B cell (primary cell): ENCODE measurements around the gene PRKN. TPM values are rescaled to one million over a fixed set of nuclear protein-coding genes. Genes with fewer than 3 reads are reported as not detected.

Experiments
- ATAC-seq: fragments of 200-7000 bp; cut with Tn5 transposase; one replicate; pipeline ENCODE4 v1.10.0; 2021; ENCODE audit warnings: low read depth, mild to moderate bottlenecking, moderate number of reproducible peaks, moderate library complexity
- CTCF ChIA-PET: fragments of 350-600 bp; sonication (Branson Sonifier 250); formaldehyde crosslinking; loops from one replicate; lab custom pipeline; 2021; ENCODE audit warnings: antibody characterized with exemption, inconsistent platforms; lab: Charles Lee
- POLR2A ChIA-PET: fragments of 350-600 bp; sonication (Branson Sonifier 250); formaldehyde crosslinking; loops from one replicate; lab custom pipeline; 2021; ENCODE audit warnings: antibody characterized with exemption; lab: Charles Lee
- DNase-seq: peaks from one replicate; pipeline ENCODE4 v3.0.0; 2013
- H2AFZ ChIP-seq: 2 replicates; pipeline ENCODE4 v1.6.1; 2012; ENCODE audit warnings: mild to moderate bottlenecking, low read depth, low read length; ENCODE audit not compliant: insufficient read depth, poor library complexity, severe bottlenecking
- H3K27ac ChIP-seq, 2 donors: 1 replicate in 1 of 2; 2 replicates in 1 of 2; pipeline ENCODE4 v1.5.1; 2012 to 2013; ENCODE audit warnings: low read length in 2 of 2, mild to moderate bottlenecking in 2 of 2, moderate library complexity in 1 of 2
- H3K27me3 ChIP-seq, 4 experiments: fragments of 200-600 bp in 1 of 4; sonication (generic) in 1 of 4; replicated peaks in 1 of 4; 1 replicate in 2 of 4; 2 replicates in 2 of 4; pipeline versions ENCODE4 v1.6.1 to v1.7.0; 2013 to 2016; ENCODE audit warnings: low read length in 3 of 4, mild to moderate bottlenecking in 2 of 4, mixed read lengths in 1 of 4, moderate library complexity in 1 of 4; ENCODE audit not compliant: insufficient read depth in 4 of 4, control insufficient read depth in 3 of 4; ENCODE audit errors: control extremely low read depth in 1 of 4
- H3K36me3 ChIP-seq, 2 experiments: replicated peaks in 1 of 2; 1 replicate in 1 of 2; 2 replicates in 1 of 2; pipeline versions ENCODE4 v1.6.1 to v1.7.1; 2013; ENCODE audit warnings: low read length in 1 of 2; ENCODE audit not compliant: insufficient read depth in 2 of 2, control insufficient read depth in 1 of 2; ENCODE audit errors: control extremely low read depth in 1 of 2, extremely low read depth in 1 of 2
- H3K4me1 ChIP-seq, 2 donors: fragments of 200-600 bp in 1 of 2; sonication (generic) in 1 of 2; 1 replicate in 1 of 2; 2 replicates in 1 of 2; pipeline versions ENCODE4 v1.5.1 to v1.6.1; 2013 to 2017; ENCODE audit warnings: low read length in 2 of 2; ENCODE audit not compliant: control insufficient read depth in 2 of 2, insufficient read depth in 2 of 2
- H3K4me2 ChIP-seq: replicated peaks from 2 replicates; pipeline ENCODE3; 2012; ENCODE audit warnings: mild to moderate bottlenecking, low read depth, low read length; ENCODE audit not compliant: poor library complexity, severe bottlenecking
- H3K4me3 ChIP-seq, 5 experiments: fragments of 200-600 bp in 1 of 5; sonication (generic) in 1 of 5; 1 replicate in 3 of 5; 2 replicates in 2 of 5; pipeline versions ENCODE4 v1.5.1 to v1.7.0; 2011 to 2016; ENCODE audit warnings: low read length in 4 of 5, mild to moderate bottlenecking in 4 of 5, low read depth in 2 of 5, control low read depth in 1 of 5, moderate library complexity in 1 of 5; ENCODE audit not compliant: insufficient read depth in 1 of 5; ENCODE audit errors: control extremely low read depth in 1 of 5, extremely low read depth in 1 of 5
- H3K79me2 ChIP-seq: fragments of 200-600 bp; sonication (generic); one replicate; pipeline ENCODE4 v1.6.0; 2016; ENCODE audit warnings: low read length; ENCODE audit not compliant: control insufficient read depth, insufficient read depth
- H3K9ac ChIP-seq: fragments of 200-600 bp; sonication (generic); 2 replicates; pipeline ENCODE4 v1.6.1; 2017; ENCODE audit warnings: mild to moderate bottlenecking, low read length, moderate library complexity
- H3K9me3 ChIP-seq, 3 donors: one replicate each; pipeline versions ENCODE4 v1.6.1 to v1.7.1; 2013; ENCODE audit warnings: low read length in 2 of 3; ENCODE audit not compliant: control insufficient read depth in 2 of 3, insufficient read depth in 1 of 3; ENCODE audit errors: control extremely low read depth in 1 of 3
- H4K20me1 ChIP-seq: 2 replicates; pipeline ENCODE4 v1.6.0; 2012; ENCODE audit warnings: mild to moderate bottlenecking, low read length; ENCODE audit not compliant: insufficient read depth, control insufficient read depth, poor library complexity, severe bottlenecking
- H3K27ac Mint-ChIP-seq: one replicate; pipeline ENCODE4 v1.8.0; 2021; ENCODE audit warnings: mixed read lengths
- H3K27me3 Mint-ChIP-seq: one replicate; pipeline ENCODE4 v1.8.0; 2021; ENCODE audit warnings: mixed read lengths
- H3K4me1 Mint-ChIP-seq: one replicate; pipeline ENCODE4 v1.8.0; 2021; ENCODE audit warnings: mixed read lengths
- H3K4me3 Mint-ChIP-seq: one replicate; pipeline ENCODE4 v1.8.0; 2021; ENCODE audit warnings: mixed read lengths
- H3K9me3 Mint-ChIP-seq: one replicate; pipeline ENCODE4 v1.8.0; 2022; ENCODE audit warnings: mixed read lengths; ENCODE audit not compliant: insufficient read depth
- CTCF ChIP-seq: fragments of 200-600 bp; IDR thresholded peaks from one replicate; pipeline ENCODE4 v1.8.0; 2022; ENCODE audit warnings: antibody characterized with exemption, mild to moderate bottlenecking
- EZH2 ChIP-seq: IDR thresholded peaks from 2 replicates; pipeline ENCODE4 v1.6.1; 2012; ENCODE audit warnings: borderline replicate concordance, low read depth, mild to moderate bottlenecking, moderate library complexity, low read length; ENCODE audit not compliant: insufficient read depth, poor library complexity, severe bottlenecking
- WGBS: methylation state at CpG from one replicate; pipeline ENCODE4 v1.1.5; 2013; ENCODE audit warnings: missing lambda C conversion rate; ENCODE audit not compliant: insufficient coverage; 5-methylcytosine and 5-hydroxymethylcytosine counted together
- intact Hi-C: fragments of 100-400 bp; cut with micrococcal nuclease; formaldehyde crosslinking; loops from one replicate; pipeline ENCODE4 v1.10.0; 2022
- polyA plus RNA-seq: library from polyadenylated mRNA; depleted of rRNA; stranded (reverse); fragments of >200 nt; gene quantifications from 2 replicates; pipeline ENCODE4 v1.2.3, GENCODE V29; 2012
- total RNA-seq, 2 donors: library from RNA; stranded (reverse); fragments of 120-200 nt in 1 of 2; gene quantifications; 1 replicate in 1 of 2; 2 replicates in 1 of 2; pipeline versions ENCODE4 v1.2.3 to v1.2.4, GENCODE V29; 2013 to 2022

Gene PRKN
- total and polyA plus RNA-seq, 2 donors (not counting 1 experiment from before 2014, with no cell fraction given): 1.6 to 6.2 TPM

GRCh38 chr6:162546905-162547304, 180.7 kb downstream of the PRKN start:
- ATAC-seq (no peak), DNase-seq (no peak)
- WGBS: no CpG with 5 or more reads among the region's 4 CpGs
- Histone ChIP-seq H3K4me2 (no peak overlapping the region), H4K20me1 (no peaks in the 10 kb centered on the region), H3K27me3 (no peaks in the 10 kb centered on the region), H3K36me3 (no peaks in the 10 kb centered on the region), H3K4me1 (no peaks in the 10 kb centered on the region), H3K4me3 (no peak overlapping the region), H3K27ac (no peak overlapping the region), H2AFZ (no peak overlapping the region), H3K79me2 (no peaks in the 10 kb centered on the region), H3K9ac (no peak overlapping the region), H3K9me3 (peaks cover 0 to 4% (median 0%) of the 10 kb centered on the region in 3 donors)
- CTCF ChIA-PET: no interaction called here
- no peaks in the 10 kb centered on the region for H3K9me3 Mint-ChIP-seq
- intact Hi-C loops: no loop called here
- H3K4me1 Mint-ChIP-seq: no peaks in the 10 kb centered on the region
- H3K4me3 Mint-ChIP-seq: no peak overlapping the region
- TF ChIP-seq EZH2: no peak
- POLR2A ChIA-PET: no interaction called here
- no peak overlapping the region for H3K27ac Mint-ChIP-seq
- no peaks in the 10 kb centered on the region for H3K27me3 Mint-ChIP-seq

GRCh38 chr6:162543221-162543620, 184.3 kb downstream of the PRKN start:
- no peak overlapping the region for H3K4me3 ChIP-seq

More at GRCh38 chr6:162543221-162543620, 184.3 kb downstream of the PRKN start:
- no peak overlapping the region for H3K4me3 Mint-ChIP-seq
- DNase-seq (no peak), ATAC-seq (no peak)
- H4K20me1 ChIP-seq: no peaks in the 10 kb centered on the region
- H3K4me1 ChIP-seq: no peaks in the 10 kb centered on the region
- 85% methylated on average over 3 of the region's 6 CpGs for WGBS
- H3K27ac Mint-ChIP-seq: no peak overlapping the region
- H3K9me3 Mint-ChIP-seq: peaks cover 2% of the 10 kb centered on the region
- ChIA-PET CTCF (no interaction called here), POLR2A (no interaction called here)
- H3K9ac ChIP-seq: no peak overlapping the region
- H3K27ac ChIP-seq: no peak overlapping the region
- no peaks in the 10 kb centered on the region for H3K27me3 ChIP-seq
- no peaks in the 10 kb centered on the region for H3K4me1 Mint-ChIP-seq
- H3K27me3 Mint-ChIP-seq: no peaks in the 10 kb centered on the region
- H3K79me2 ChIP-seq: no peaks in the 10 kb centered on the region
- no peaks in the 10 kb centered on the region for H3K36me3 ChIP-seq
- H2AFZ ChIP-seq: no peak overlapping the region
- H3K9me3 ChIP-seq: peaks cover 0 to 4% (median 0%) of the 10 kb centered on the region in 3 donors
- TF ChIP-seq EZH2 (no peak), CTCF (no peak)
- H3K4me2 ChIP-seq: no peak overlapping the region
- intact Hi-C loops: no loop called here
